ENCODE data around the gene STX19. TPM values are rescaled to one million over a fixed set of nuclear protein-coding genes. Genes with fewer than 3 reads are reported as not detected.

The STX19 gene
- total RNA-seq, 1 experiment from 2014 or later, result not detected

GRCh38 chr3:94065819-94066480, 37.6 kb upstream of the STX19 start:
- no TSS peak for BruUV-seq (replicated peaks)
- DNase-seq, result no peak
- no peaks in the 10 kb centered on the region for H3K36me3 ChIP-seq (ENCODE audit: control insufficient read depth, insufficient read depth, low read length)
- Mint-ChIP-seq H3K4me3 (ENCODE audit: unreplicated experiment) (no peak overlapping the region), H3K27ac (ENCODE audit: unreplicated experiment) (no peak overlapping the region), H3K4me1 (ENCODE audit: low read depth, unreplicated experiment) (peaks cover 8% of the 10 kb centered on the region), H3K36me3 (ENCODE audit: insufficient read depth, unreplicated experiment) (peaks cover 6% of the 10 kb centered on the region), H3K27me3 (ENCODE audit: insufficient read depth, unreplicated experiment) (no peaks in the 10 kb centered on the region), H3K9me3 (ENCODE audit: unreplicated experiment) (no peaks in the 10 kb centered on the region)
- intact Hi-C loops (cut with micrococcal nuclease; ENCODE audit: unreplicated experiment), result no loop called here
- no peaks in the 10 kb centered on the region for H3K27me3 ChIP-seq (replicated peaks; ENCODE audit: control insufficient read depth, insufficient read depth, low read length)
- peaks cover 4% of the 10 kb centered on the region; the same call in 1 of the 2 replicates for H3K4me1 ChIP-seq
- TF ChIP-seq CTCF (IDR thresholded peaks at IDR 0.05; ENCODE audit: insufficient read depth in 1 of 2, low read depth in 1 of 2, low read length in 1 of 2, severe bottlenecking in 1 of 2, unreplicated experiment in 1 of 2), result no peak
- ChIA-PET CTCF (no interaction called here), POLR2A (no interaction called here)
- H3K9me3 ChIP-seq, result no peaks in the 10 kb centered on the region
- H3K4me3 ChIP-seq (ENCODE audit: low read depth, low read length), result no peak overlapping the region

- H3K9me3 Mint-ChIP-seq (ENCODE audit: unreplicated experiment), result no peaks in the 10 kb centered on the region
- Histone ChIP-seq H3K4me3 (ENCODE audit: low read depth, low read length) (no peak overlapping the region), H3K36me3 (ENCODE audit: control insufficient read depth, insufficient read depth, low read length) (no peaks in the 10 kb centered on the region), H3K9me3 (no peaks in the 10 kb centered on the region), H3K27me3 (replicated peaks; ENCODE audit: control insufficient read depth, insufficient read depth, low read length) (no peaks in the 10 kb centered on the region), H3K4me1 (peaks cover 4% of the 10 kb centered on the region; the same call in 1 of the 2 replicates)
- intact Hi-C loops (cut with micrococcal nuclease; ENCODE audit: unreplicated experiment), result no loop called here
- H3K27ac Mint-ChIP-seq (ENCODE audit: unreplicated experiment), result no peak overlapping the region
- TF ChIP-seq CTCF (IDR thresholded peaks at IDR 0.05; ENCODE audit: insufficient read depth in 1 of 2, low read depth in 1 of 2, low read length in 1 of 2, severe bottlenecking in 1 of 2, unreplicated experiment in 1 of 2), result no peak
- POLR2A ChIA-PET, result no interaction called here
- CTCF ChIA-PET, result no interaction called here
- no peaks in the 10 kb centered on the region for H3K27me3 Mint-ChIP-seq (ENCODE audit: insufficient read depth, unreplicated experiment)
- H3K4me1 Mint-ChIP-seq (ENCODE audit: low read depth, unreplicated experiment), result peaks cover 8% of the 10 kb centered on the region
- H3K36me3 Mint-ChIP-seq (ENCODE audit: insufficient read depth, unreplicated experiment), result peaks cover 6% of the 10 kb centered on the region
- BruUV-seq (replicated peaks), result no TSS peak
- H3K4me3 Mint-ChIP-seq (ENCODE audit: unreplicated experiment), result no peak overlapping the region
- no peak for DNase-seq
Observed at GRCh38 chr3:94065122-94065521, 36.7 kb upstream of the STX19 start.

DNA sequence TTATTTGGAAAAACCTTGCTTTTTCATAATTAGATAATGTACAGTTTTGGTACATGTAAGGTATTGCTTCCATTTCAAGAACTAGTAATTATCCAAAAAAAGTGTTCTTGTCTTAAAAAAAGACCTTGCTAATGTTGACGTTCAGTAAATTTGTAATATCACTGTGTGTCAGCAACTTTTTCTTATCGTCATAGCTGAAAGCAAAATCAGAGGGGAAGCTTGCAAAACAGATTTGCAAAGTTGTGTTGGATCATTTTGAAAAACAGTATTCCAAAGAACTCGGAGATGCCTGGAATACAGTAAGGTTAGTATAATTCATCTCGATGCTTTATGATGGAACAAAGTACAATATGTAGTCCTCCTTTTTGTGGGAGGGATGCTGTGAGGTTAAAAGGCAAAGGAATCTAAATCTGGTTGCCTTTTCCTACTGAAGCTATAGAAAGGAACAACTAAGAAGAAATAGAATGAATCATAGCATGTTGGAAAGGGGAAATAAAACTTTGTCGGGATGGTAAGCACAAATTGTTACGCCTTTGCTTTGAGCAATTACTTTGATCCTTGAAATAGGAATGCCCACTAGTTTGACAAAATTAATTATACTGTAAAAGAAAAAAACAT, 36.0 kb upstream of the STX19 start:
- intact Hi-C loops (cut with micrococcal nuclease; ENCODE audit: unreplicated experiment), result no loop called here
- no TSS peak for BruUV-seq (replicated peaks)
- Mint-ChIP-seq H3K36me3 (ENCODE audit: insufficient read depth, unreplicated experiment) (peaks cover 6% of the 10 kb centered on the region), H3K27ac (ENCODE audit: unreplicated experiment) (peak overlapping the region; percentile 99), H3K9me3 (ENCODE audit: unreplicated experiment) (no peaks in the 10 kb centered on the region), H3K4me1 (ENCODE audit: low read depth, unreplicated experiment) (peaks cover 8% of the 10 kb centered on the region), H3K27me3 (ENCODE audit: insufficient read depth, unreplicated experiment) (no peaks in the 10 kb centered on the region), H3K4me3 (ENCODE audit: unreplicated experiment) (peak overlapping the region; percentile 98)
- POLR2A ChIA-PET, result no interaction called here
- CTCF ChIA-PET, result no interaction called here
- no peak for TF ChIP-seq CTCF (IDR thresholded peaks at IDR 0.05; ENCODE audit: insufficient read depth in 1 of 2, low read depth in 1 of 2, low read length in 1 of 2, severe bottlenecking in 1 of 2, unreplicated experiment in 1 of 2)
- Histone ChIP-seq H3K4me1 (peaks cover 4% of the 10 kb centered on the region; the same call in 1 of the 2 replicates), H3K36me3 (ENCODE audit: control insufficient read depth, insufficient read depth, low read length) (no peaks in the 10 kb centered on the region), H3K4me3 (ENCODE audit: low read depth, low read length) (no peak overlapping the region), H3K27me3 (replicated peaks; ENCODE audit: control insufficient read depth, insufficient read depth, low read length) (no peaks in the 10 kb centered on the region), H3K9me3 (no peaks in the 10 kb centered on the region)
- DNase-seq, result no peak

All from Caco-2 (cell line).